B cell (primary cell): ENCODE data around the gene ERCC1. TPM values are rescaled to one million over a fixed set of nuclear protein-coding genes. Genes with fewer than 3 reads are reported as not detected.

ENCODE experiments used
- ATAC-seq: fragments of 200-7000 bp; cut with Tn5 transposase; one replicate; pipeline ENCODE4 v1.10.0; 2021; ENCODE audit warnings: low read depth, mild to moderate bottlenecking, moderate number of reproducible peaks, moderate library complexity
- CTCF ChIA-PET: fragments of 350-600 bp; sonication (Branson Sonifier 250); formaldehyde crosslinking; loops from one replicate; lab custom pipeline; 2021; ENCODE audit warnings: antibody characterized with exemption, inconsistent platforms; lab: Charles Lee
- POLR2A ChIA-PET: fragments of 350-600 bp; sonication (Branson Sonifier 250); formaldehyde crosslinking; loops from one replicate; lab custom pipeline; 2021; ENCODE audit warnings: antibody characterized with exemption; lab: Charles Lee
- DNase-seq: peaks from one replicate; pipeline ENCODE4 v3.0.0; 2013
- H2AFZ ChIP-seq: 2 replicates; pipeline ENCODE4 v1.6.1; 2012; ENCODE audit warnings: mild to moderate bottlenecking, low read depth, low read length; ENCODE audit not compliant: insufficient read depth, poor library complexity, severe bottlenecking
- H3K27ac ChIP-seq, 2 donors: 1 replicate in 1 of 2; 2 replicates in 1 of 2; pipeline ENCODE4 v1.5.1; 2012 to 2013; ENCODE audit warnings: low read length in 2 of 2, mild to moderate bottlenecking in 2 of 2, moderate library complexity in 1 of 2
- H3K27me3 ChIP-seq, 4 experiments: fragments of 200-600 bp in 1 of 4; sonication (generic) in 1 of 4; replicated peaks in 1 of 4; 1 replicate in 2 of 4; 2 replicates in 2 of 4; pipeline versions ENCODE4 v1.6.1 to v1.7.0; 2013 to 2016; ENCODE audit warnings: low read length in 3 of 4, mild to moderate bottlenecking in 2 of 4, mixed read lengths in 1 of 4, moderate library complexity in 1 of 4; ENCODE audit not compliant: insufficient read depth in 4 of 4, control insufficient read depth in 3 of 4; ENCODE audit errors: control extremely low read depth in 1 of 4
- H3K36me3 ChIP-seq, 2 experiments: replicated peaks in 1 of 2; 1 replicate in 1 of 2; 2 replicates in 1 of 2; pipeline versions ENCODE4 v1.6.1 to v1.7.1; 2013; ENCODE audit warnings: low read length in 1 of 2; ENCODE audit not compliant: insufficient read depth in 2 of 2, control insufficient read depth in 1 of 2; ENCODE audit errors: control extremely low read depth in 1 of 2, extremely low read depth in 1 of 2
- H3K4me1 ChIP-seq, 2 donors: fragments of 200-600 bp in 1 of 2; sonication (generic) in 1 of 2; 1 replicate in 1 of 2; 2 replicates in 1 of 2; pipeline versions ENCODE4 v1.5.1 to v1.6.1; 2013 to 2017; ENCODE audit warnings: low read length in 2 of 2; ENCODE audit not compliant: control insufficient read depth in 2 of 2, insufficient read depth in 2 of 2
- H3K4me2 ChIP-seq: replicated peaks from 2 replicates; pipeline ENCODE3; 2012; ENCODE audit warnings: mild to moderate bottlenecking, low read depth, low read length; ENCODE audit not compliant: poor library complexity, severe bottlenecking
- H3K4me3 ChIP-seq, 5 experiments: fragments of 200-600 bp in 1 of 5; sonication (generic) in 1 of 5; 1 replicate in 3 of 5; 2 replicates in 2 of 5; pipeline versions ENCODE4 v1.5.1 to v1.7.0; 2011 to 2016; ENCODE audit warnings: low read length in 4 of 5, mild to moderate bottlenecking in 4 of 5, low read depth in 2 of 5, control low read depth in 1 of 5, moderate library complexity in 1 of 5; ENCODE audit not compliant: insufficient read depth in 1 of 5; ENCODE audit errors: control extremely low read depth in 1 of 5, extremely low read depth in 1 of 5
- H3K79me2 ChIP-seq: fragments of 200-600 bp; sonication (generic); one replicate; pipeline ENCODE4 v1.6.0; 2016; ENCODE audit warnings: low read length; ENCODE audit not compliant: control insufficient read depth, insufficient read depth
- H3K9ac ChIP-seq: fragments of 200-600 bp; sonication (generic); 2 replicates; pipeline ENCODE4 v1.6.1; 2017; ENCODE audit warnings: mild to moderate bottlenecking, low read length, moderate library complexity
- H3K9me3 ChIP-seq, 3 donors: one replicate each; pipeline versions ENCODE4 v1.6.1 to v1.7.1; 2013; ENCODE audit warnings: low read length in 2 of 3; ENCODE audit not compliant: control insufficient read depth in 2 of 3, insufficient read depth in 1 of 3; ENCODE audit errors: control extremely low read depth in 1 of 3
- H4K20me1 ChIP-seq: 2 replicates; pipeline ENCODE4 v1.6.0; 2012; ENCODE audit warnings: mild to moderate bottlenecking, low read length; ENCODE audit not compliant: insufficient read depth, control insufficient read depth, poor library complexity, severe bottlenecking
- H3K27ac Mint-ChIP-seq: one replicate; pipeline ENCODE4 v1.8.0; 2021; ENCODE audit warnings: mixed read lengths
- H3K27me3 Mint-ChIP-seq: one replicate; pipeline ENCODE4 v1.8.0; 2021; ENCODE audit warnings: mixed read lengths
- H3K4me1 Mint-ChIP-seq: one replicate; pipeline ENCODE4 v1.8.0; 2021; ENCODE audit warnings: mixed read lengths
- H3K4me3 Mint-ChIP-seq: one replicate; pipeline ENCODE4 v1.8.0; 2021; ENCODE audit warnings: mixed read lengths
- H3K9me3 Mint-ChIP-seq: one replicate; pipeline ENCODE4 v1.8.0; 2022; ENCODE audit warnings: mixed read lengths; ENCODE audit not compliant: insufficient read depth
- EZH2 ChIP-seq: IDR thresholded peaks from 2 replicates; pipeline ENCODE4 v1.6.1; 2012; ENCODE audit warnings: borderline replicate concordance, low read depth, mild to moderate bottlenecking, moderate library complexity, low read length; ENCODE audit not compliant: insufficient read depth, poor library complexity, severe bottlenecking
- WGBS: methylation state at CpG from one replicate; pipeline ENCODE4 v1.1.5; 2013; ENCODE audit warnings: missing lambda C conversion rate; ENCODE audit not compliant: insufficient coverage; 5-methylcytosine and 5-hydroxymethylcytosine counted together
- intact Hi-C: fragments of 100-400 bp; cut with micrococcal nuclease; formaldehyde crosslinking; loops from one replicate; pipeline ENCODE4 v1.10.0; 2022
- polyA plus RNA-seq: library from polyadenylated mRNA; depleted of rRNA; stranded (reverse); fragments of >200 nt; gene quantifications from 2 replicates; pipeline ENCODE4 v1.2.3, GENCODE V29; 2012
- total RNA-seq, 2 donors: library from RNA; stranded (reverse); fragments of 120-200 nt in 1 of 2; gene quantifications; 1 replicate in 1 of 2; 2 replicates in 1 of 2; pipeline versions ENCODE4 v1.2.3 to v1.2.4, GENCODE V29; 2013 to 2022
- TF ChIP-seq, protein P1 (sequence below): fragments of 200-600 bp; IDR thresholded peaks from one replicate; pipeline ENCODE4 v1.8.0; 2022; ENCODE audit warnings: antibody characterized with exemption, mild to moderate bottlenecking

Gene ERCC1
- total and polyA plus RNA-seq, 2 donors (not counting 1 experiment from before 2014, with no cell fraction given), result 75.7 to 81.9 TPM

DNA sequence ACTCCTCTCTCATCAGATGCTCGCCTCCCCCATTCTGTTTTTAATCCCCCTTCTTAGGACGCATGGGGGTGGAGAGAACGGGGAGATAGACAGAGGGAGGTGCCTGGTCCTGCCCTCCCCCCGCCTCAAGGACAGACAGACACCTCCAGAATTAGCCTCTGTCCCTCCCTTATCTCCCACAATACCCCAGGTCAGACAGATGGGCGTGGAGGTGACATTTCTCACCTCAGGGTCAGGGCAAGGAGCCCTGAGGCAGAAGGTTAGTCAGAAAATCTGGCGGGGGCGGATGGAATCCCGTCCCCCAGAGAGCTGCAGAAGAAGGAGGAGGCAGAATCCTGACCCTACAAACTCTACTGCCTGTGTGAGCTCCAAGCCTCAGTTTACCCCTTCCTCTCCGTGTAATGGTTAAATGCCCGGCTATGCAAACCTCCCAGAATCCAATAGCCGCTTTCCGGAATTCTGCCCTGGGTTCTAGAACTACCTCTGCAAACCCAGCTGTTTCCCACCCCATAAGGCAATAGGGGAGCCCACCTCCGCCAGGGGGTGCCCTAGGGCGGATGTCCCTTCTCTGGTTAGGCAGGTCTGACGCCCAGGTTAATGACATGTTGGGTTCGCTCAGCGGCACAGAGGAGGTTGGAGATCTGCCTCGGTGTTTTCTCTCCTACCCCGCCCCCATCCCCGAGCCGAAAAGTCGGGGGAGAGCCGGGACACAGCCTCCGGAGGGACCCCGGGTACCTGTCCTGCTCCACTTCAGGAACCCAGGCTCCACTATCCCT lies 19.7 kb downstream of the ERCC1 start:
- Histone ChIP-seq H3K36me3 (no peaks in the 10 kb centered on the region), H2AFZ (peak overlapping the region; percentile 96), H3K79me2 (peaks cover 31% of the 10 kb centered on the region), H3K4me1 (peaks cover 34 to 39% of the 10 kb centered on the region in 2 donors), H3K27me3 (peaks cover 0 to 39% (median 20%) of the 10 kb centered on the region in 4 experiments), H3K4me3 (peak overlapping the region in 2 of 5 experiments; percentile 80 to 97), H3K9ac (peak overlapping the region; percentile 86), H3K4me2 (peak overlapping the region; percentile 100), H4K20me1 (peaks cover 28% of the 10 kb centered on the region), H3K9me3 (peaks cover 0 to 12% (median 0%) of the 10 kb centered on the region in 3 donors), H3K27ac (no peak overlapping the region)
- POLR2A ChIA-PET, result interaction anchor here (0.7 to 1.3 kb wide), 3 partner anchors 35 to 180 kb away, joined by 3 to 5 read pairs (median 3); no protein-coding TSS in a partner anchor
- Mint-ChIP-seq H3K27me3 (peaks cover 20% of the 10 kb centered on the region), H3K27ac (no peak overlapping the region), H3K4me1 (peaks cover 41% of the 10 kb centered on the region), H3K9me3 (no peaks in the 10 kb centered on the region), H3K4me3 (peak overlapping the region; percentile 93)
- ATAC-seq (no peak), DNase-seq (peak; percentile 74)
- WGBS, result 20% methylated on average over 20 of the region's 25 CpGs
- no peak for TF ChIP-seq EZH2
- TF ChIP-seq, protein P1, sequence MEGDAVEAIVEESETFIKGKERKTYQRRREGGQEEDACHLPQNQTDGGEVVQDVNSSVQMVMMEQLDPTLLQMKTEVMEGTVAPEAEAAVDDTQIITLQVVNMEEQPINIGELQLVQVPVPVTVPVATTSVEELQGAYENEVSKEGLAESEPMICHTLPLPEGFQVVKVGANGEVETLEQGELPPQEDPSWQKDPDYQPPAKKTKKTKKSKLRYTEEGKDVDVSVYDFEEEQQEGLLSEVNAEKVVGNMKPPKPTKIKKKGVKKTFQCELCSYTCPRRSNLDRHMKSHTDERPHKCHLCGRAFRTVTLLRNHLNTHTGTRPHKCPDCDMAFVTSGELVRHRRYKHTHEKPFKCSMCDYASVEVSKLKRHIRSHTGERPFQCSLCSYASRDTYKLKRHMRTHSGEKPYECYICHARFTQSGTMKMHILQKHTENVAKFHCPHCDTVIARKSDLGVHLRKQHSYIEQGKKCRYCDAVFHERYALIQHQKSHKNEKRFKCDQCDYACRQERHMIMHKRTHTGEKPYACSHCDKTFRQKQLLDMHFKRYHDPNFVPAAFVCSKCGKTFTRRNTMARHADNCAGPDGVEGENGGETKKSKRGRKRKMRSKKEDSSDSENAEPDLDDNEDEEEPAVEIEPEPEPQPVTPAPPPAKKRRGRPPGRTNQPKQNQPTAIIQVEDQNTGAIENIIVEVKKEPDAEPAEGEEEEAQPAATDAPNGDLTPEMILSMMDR, result peak; percentile 69
- intact Hi-C loops, result loop anchor here (10.0 kb wide), 1 partner anchor 591 kb away; the partner anchor contains the start of gene CCDC61
- CTCF ChIA-PET, result interaction anchor here (0.6 to 4.9 kb wide), 9 partner anchors 11 to 238 kb away, joined by 3 to 66 read pairs (median 5); no protein-coding TSS in a partner anchor
